ENCODE results near the gene COPZ1.

COPZ1 gene

GRCh38 chr12:54388237-54389133 is 63.6 kb downstream of the COPZ1 start:
- ATAC-seq, result no peak
- no peak for TF ChIP-seq ESRRG (CRISPR knock-in tag; IDR thresholded peaks at IDR 0.05)

- ATAC-seq, result no peak
- TF ChIP-seq, protein P1, sequence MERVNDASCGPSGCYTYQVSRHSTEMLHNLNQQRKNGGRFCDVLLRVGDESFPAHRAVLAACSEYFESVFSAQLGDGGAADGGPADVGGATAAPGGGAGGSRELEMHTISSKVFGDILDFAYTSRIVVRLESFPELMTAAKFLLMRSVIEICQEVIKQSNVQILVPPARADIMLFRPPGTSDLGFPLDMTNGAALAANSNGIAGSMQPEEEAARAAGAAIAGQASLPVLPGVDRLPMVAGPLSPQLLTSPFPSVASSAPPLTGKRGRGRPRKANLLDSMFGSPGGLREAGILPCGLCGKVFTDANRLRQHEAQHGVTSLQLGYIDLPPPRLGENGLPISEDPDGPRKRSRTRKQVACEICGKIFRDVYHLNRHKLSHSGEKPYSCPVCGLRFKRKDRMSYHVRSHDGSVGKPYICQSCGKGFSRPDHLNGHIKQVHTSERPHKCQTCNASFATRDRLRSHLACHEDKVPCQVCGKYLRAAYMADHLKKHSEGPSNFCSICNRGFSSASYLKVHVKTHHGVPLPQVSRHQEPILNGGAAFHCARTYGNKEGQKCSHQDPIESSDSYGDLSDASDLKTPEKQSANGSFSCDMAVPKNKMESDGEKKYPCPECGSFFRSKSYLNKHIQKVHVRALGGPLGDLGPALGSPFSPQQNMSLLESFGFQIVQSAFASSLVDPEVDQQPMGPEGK (CRISPR knock-in tag; IDR thresholded peaks at IDR 0.05; ENCODE audit: borderline replicate concordance), result no peak
- TF ChIP-seq GLIS3 (CRISPR knock-in tag; IDR thresholded peaks at IDR 0.05) (no peak), SNAI2 (CRISPR knock-in tag; IDR thresholded peaks at IDR 0.05) (no peak), ARNTL (CRISPR knock-in tag; IDR thresholded peaks at IDR 0.05; ENCODE audit: borderline replicate concordance, low read depth) (no peak)
- TF ChIP-seq, protein P2, sequence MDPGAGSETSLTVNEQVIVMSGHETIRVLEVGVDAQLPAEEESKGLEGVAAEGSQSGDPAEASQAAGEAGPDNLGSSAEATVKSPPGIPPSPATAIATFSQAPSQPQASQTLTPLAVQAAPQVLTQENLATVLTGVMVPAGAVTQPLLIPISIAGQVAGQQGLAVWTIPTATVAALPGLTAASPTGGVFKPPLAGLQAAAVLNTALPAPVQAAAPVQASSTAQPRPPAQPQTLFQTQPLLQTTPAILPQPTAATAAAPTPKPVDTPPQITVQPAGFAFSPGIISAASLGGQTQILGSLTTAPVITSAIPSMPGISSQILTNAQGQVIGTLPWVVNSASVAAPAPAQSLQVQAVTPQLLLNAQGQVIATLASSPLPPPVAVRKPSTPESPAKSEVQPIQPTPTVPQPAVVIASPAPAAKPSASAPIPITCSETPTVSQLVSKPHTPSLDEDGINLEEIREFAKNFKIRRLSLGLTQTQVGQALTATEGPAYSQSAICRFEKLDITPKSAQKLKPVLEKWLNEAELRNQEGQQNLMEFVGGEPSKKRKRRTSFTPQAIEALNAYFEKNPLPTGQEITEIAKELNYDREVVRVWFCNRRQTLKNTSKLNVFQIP (CRISPR knock-in tag; IDR thresholded peaks at IDR 0.05; ENCODE audit: borderline replicate concordance, low read depth), result no peak
Measured at GRCh38 chr12:54389134-54389508, 64.2 kb downstream of the COPZ1 start.

GRCh38 chr12:54389607-54390175 is 64.8 kb downstream of the COPZ1 start:
- ATAC-seq, result no peak
- TF ChIP-seq ZFP30 (CRISPR knock-in tag; IDR thresholded peaks at IDR 0.05) (no peak), ZNF8 (CRISPR knock-in tag; IDR thresholded peaks at IDR 0.05) (no peak), ISL1 (CRISPR knock-in tag; IDR thresholded peaks at IDR 0.05) (no peak), TCF4 (CRISPR knock-in tag; IDR thresholded peaks at IDR 0.05; ENCODE audit: borderline replicate concordance) (no peak)

DNA sequence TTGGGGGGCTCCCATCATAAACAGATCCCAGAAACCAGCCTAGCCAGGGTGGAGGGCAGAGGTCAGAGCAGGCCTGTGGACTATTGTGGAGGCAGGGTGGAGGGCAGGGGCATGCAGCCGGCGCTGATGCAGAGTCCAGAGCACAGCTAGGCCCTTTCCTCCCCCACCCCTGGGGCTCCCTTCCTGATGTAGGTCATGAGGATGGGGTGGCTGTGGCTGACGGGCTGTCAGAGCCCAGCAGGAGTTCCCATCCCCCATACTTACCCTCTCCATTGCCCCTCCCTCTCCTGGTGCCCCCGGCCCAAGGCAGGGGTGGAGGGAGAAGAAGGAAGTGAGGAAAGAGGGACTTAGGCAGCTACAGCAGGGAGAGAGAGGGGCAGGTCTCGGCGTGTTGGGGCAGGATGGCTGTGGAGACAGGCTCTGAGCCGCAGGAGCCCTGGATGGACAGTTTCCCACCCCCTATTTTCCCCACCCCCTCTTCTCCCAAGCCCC is 65.3 kb downstream of the COPZ1 start:
- no peak for ATAC-seq
- TF ChIP-seq CSDC2 (CRISPR knock-in tag; IDR thresholded peaks at IDR 0.05) (no peak), CREB5 (CRISPR knock-in tag; IDR thresholded peaks at IDR 0.05; ENCODE audit: low read depth) (no peak), ESRRG (CRISPR knock-in tag; IDR thresholded peaks at IDR 0.05) (no peak), ZNF565 (CRISPR knock-in tag; conservative IDR thresholded peaks at IDR 0.05; ENCODE audit: low read depth) (no peak), ZC3H10 (CRISPR knock-in tag; IDR thresholded peaks at IDR 0.05) (no peak)
- TF ChIP-seq, protein P1 (CRISPR knock-in tag; IDR thresholded peaks at IDR 0.05; ENCODE audit: borderline replicate concordance), result no peak

GRCh38 chr12:54390668-54391551 is 66.0 kb downstream of the COPZ1 start:
- peak; percentile 40 for ATAC-seq
- TF ChIP-seq, protein P1 (CRISPR knock-in tag; IDR thresholded peaks at IDR 0.05; ENCODE audit: borderline replicate concordance), result no peak
- TF ChIP-seq ARNTL (CRISPR knock-in tag; IDR thresholded peaks at IDR 0.05; ENCODE audit: borderline replicate concordance, low read depth), result no peak
- no peak for TF ChIP-seq TOX (CRISPR knock-in tag; IDR thresholded peaks at IDR 0.05; ENCODE audit: borderline replicate concordance)
- no peak for TF ChIP-seq PPARA (CRISPR knock-in tag; IDR thresholded peaks at IDR 0.05; ENCODE audit: borderline replicate concordance)
- TF ChIP-seq, protein P2 (CRISPR knock-in tag; IDR thresholded peaks at IDR 0.05; ENCODE audit: borderline replicate concordance, low read depth), result no peak
- TF ChIP-seq ZNF8 (CRISPR knock-in tag; IDR thresholded peaks at IDR 0.05), result no peak
- no peak for TF ChIP-seq ESRRG (CRISPR knock-in tag; IDR thresholded peaks at IDR 0.05)
- no peak for TF ChIP-seq BACH2 (CRISPR knock-in tag; IDR thresholded peaks at IDR 0.05; ENCODE audit: borderline replicate concordance)
- no peak for TF ChIP-seq ZC3H10 (CRISPR knock-in tag; IDR thresholded peaks at IDR 0.05)
- TF ChIP-seq GLIS3 (CRISPR knock-in tag; IDR thresholded peaks at IDR 0.05), result no peak

All from SK-N-SH treated with all-trans-retinoic acid at 6 μM for 48 hours (cell line).